GM12878 (cell line): ENCODE measurements around the gene GABRB1. TPM values are rescaled to one million over a fixed set of nuclear protein-coding genes. Genes with fewer than 3 reads are reported as not detected.

Experiments
- ATAC-seq: fragments of 200-7000 bp; cut with Tn5 transposase; 3 replicates; pipeline ENCODE4 v1.9.1; 2020; ENCODE audit warnings: mild to moderate bottlenecking, moderate library complexity
- BruUV-seq: library from RNA; stranded (reverse); fragments of 400-500 nt; replicated peaks from 2 replicates; lab custom pipeline; 2021; lab: Mats Ljungman, UMichigan
- CTCF ChIA-PET: fragments of 300-600 bp; sonication (Branson Sonifier 250); formaldehyde crosslinking; extraction: SDS; loops from one replicate; lab custom pipeline; 2021; ENCODE audit warnings: inconsistent platforms; lab: Yijun Ruan, JAX
- POLR2A ChIA-PET: fragments of 350-600 bp; formaldehyde crosslinking; extraction: SDS; loops from one replicate; lab custom pipeline; 2021; ENCODE audit warnings: inconsistent platforms; lab: Charles Lee
- RAD21 ChIA-PET: fragments of 300-600 bp; sonication (Branson Sonifier 250); formaldehyde crosslinking; loops from one replicate; lab custom pipeline; 2023; ENCODE audit warnings: antibody characterized with exemption; ENCODE audit not compliant: unreplicated experiment; lab: Charles Lee
- SMC1A ChIA-PET: fragments of 300-600 bp; sonication (Branson Sonifier 250); formaldehyde crosslinking; loops from one replicate; lab custom pipeline; 2023; ENCODE audit not compliant: unreplicated experiment, uncharacterized antibody; lab: Charles Lee
- DNase-seq: peaks from one replicate; pipeline ENCODE4 v3.0.0-alpha.2; 2011; ENCODE audit warnings: low read depth, low spot score
- FAIRE-seq: peaks from 3 replicates; lab custom pipeline; 2011; peaks lifted over from hg19 to GRCh38; lab: Jason Lieb, UNC
- H2AFZ ChIP-seq: 2 replicates; pipeline ENCODE4 v1.6.0; 2011; ENCODE audit warnings: low read depth, low read length, control low read depth; ENCODE audit not compliant: control insufficient read depth
- H3K27ac ChIP-seq: 2 replicates; pipeline ENCODE4 v1.5.1; 2011; ENCODE audit warnings: control low read depth; ENCODE audit not compliant: control insufficient read depth, insufficient read depth
- H3K27me3 ChIP-seq, 2 experiments: replicated peaks in 1 of 2; 2 replicates each; pipeline versions ENCODE4 v1.6.0 to v1.6.1; 2011; ENCODE audit warnings: low read length in 1 of 2; ENCODE audit not compliant: control insufficient read depth in 2 of 2, insufficient read depth in 2 of 2
- H3K36me3 ChIP-seq, 2 experiments: 2 replicates each; pipeline ENCODE4 v1.5.1; 2011; ENCODE audit warnings: low read length in 1 of 2; ENCODE audit not compliant: control insufficient read depth in 2 of 2, insufficient read depth in 2 of 2
- H3K4me1 ChIP-seq: 2 replicates; pipeline ENCODE4 v1.6.1; 2011; ENCODE audit warnings: mild to moderate bottlenecking, low read length, moderate library complexity, mixed read lengths; ENCODE audit not compliant: control insufficient read depth, insufficient read depth
- H3K4me2 ChIP-seq: 2 replicates; pipeline ENCODE4 v1.6.0; 2011; ENCODE audit warnings: control low read depth; ENCODE audit not compliant: control insufficient read depth, insufficient read depth
- H3K4me3 ChIP-seq: fragments of 200-600 bp; sonication (generic); 2 replicates; pipeline ENCODE4 v1.5.1; 2016
- H3K79me2 ChIP-seq: 2 replicates; pipeline ENCODE4 v1.6.0; 2011; ENCODE audit warnings: low read length; ENCODE audit not compliant: control insufficient read depth, insufficient read depth
- H3K9ac ChIP-seq: 2 replicates; pipeline ENCODE4 v1.8.0; 2011; ENCODE audit warnings: low read length, control low read depth, mixed read lengths; ENCODE audit not compliant: control insufficient read depth, insufficient read depth
- H3K9me3 ChIP-seq: replicated peaks from 3 replicates; pipeline ENCODE4 v1.5.1; 2011; ENCODE audit warnings: mild to moderate bottlenecking, low read length; ENCODE audit not compliant: control insufficient read depth, insufficient read depth
- H4K20me1 ChIP-seq: 2 replicates; pipeline ENCODE4 v1.6.0; 2011; ENCODE audit not compliant: control insufficient read depth, insufficient read depth
- CEBPB ChIP-seq, 2 experiments: fragments of 150-350 bp in 1 of 2; IDR thresholded peaks; 2 replicates each; pipeline ENCODE4 v1.6.1; 2012 to 2014; ENCODE audit warnings: low read depth in 2 of 2, low read length in 2 of 2, borderline replicate concordance in 1 of 2, inconsistent platforms in 1 of 2
- EP300 ChIP-seq, 2 experiments: fragments of 150-350 bp in 1 of 2; IDR thresholded peaks; 2 replicates each; pipeline ENCODE4 v1.6.1; 2011 to 2012; ENCODE audit warnings: low read depth in 2 of 2, low read length in 2 of 2, borderline replicate concordance in 1 of 2, improper control_type of control experiment in 1 of 2, inconsistent platforms in 1 of 2; ENCODE audit not compliant: control insufficient read depth in 1 of 2
- ESRRA ChIP-seq: IDR thresholded peaks from 2 replicates; pipeline ENCODE4 v1.6.1; 2012; ENCODE audit warnings: mild to moderate bottlenecking, low read length, improper control_type of control experiment
- IKZF1 ChIP-seq: fragments of 450-650 bp; conservative IDR thresholded peaks from 2 replicates; pipeline ENCODE4 v1.6.1; 2017; ENCODE audit warnings: antibody characterized with exemption, mild to moderate bottlenecking
- IKZF2 ChIP-seq, 2 experiments: fragments of 450-650 bp; IDR thresholded peaks; 2 replicates each; pipeline ENCODE4 v1.6.1; 2017; ENCODE audit warnings: mild to moderate bottlenecking in 2 of 2, moderate library complexity in 2 of 2
- MEF2A ChIP-seq: IDR thresholded peaks from 2 replicates; pipeline ENCODE4 v1.6.1; 2011; ENCODE audit warnings: low read depth, mild to moderate bottlenecking, low read length, moderate library complexity; ENCODE audit not compliant: insufficient read depth
- REST ChIP-seq: IDR thresholded peaks from 2 replicates; pipeline ENCODE4 v1.6.1; 2012; ENCODE audit warnings: mild to moderate bottlenecking, low read depth, low read length
- RUNX3 ChIP-seq: IDR thresholded peaks from 2 replicates; pipeline ENCODE4 v1.6.1; 2012; ENCODE audit warnings: low read length, inconsistent platforms
- STAT3 ChIP-seq: IDR thresholded peaks from 2 replicates; pipeline ENCODE4 v1.6.1; 2011; ENCODE audit warnings: low read depth, low read length, improper control_type of control experiment
- WGBS: methylation state at CpG from one replicate; pipeline ENCODE4 v1.1.6; 2016; ENCODE audit warnings: low lambda C conversion rate; ENCODE audit not compliant: insufficient replicate concordance, insufficient coverage; ENCODE audit errors: missing lambda C conversion rate; 5-methylcytosine and 5-hydroxymethylcytosine counted together
- in situ Hi-C: fragments of 300-500 bp; cut with MboI; formaldehyde crosslinking; loops from 9 replicates; pipeline ENCODE4 v1.14.3; 2018; ENCODE audit warnings: mixed read lengths
- intact Hi-C: fragments of 100-400 bp; cut with micrococcal nuclease; formaldehyde crosslinking; loops from one replicate; pipeline ENCODE4 v1.14.2; 2022; ENCODE audit not compliant: unreplicated experiment
- polyA plus RNA-seq, 11 experiments: library from polyadenylated mRNA; depleted of rRNA in 4 of 11; unstranded in 6 of 11; stranded (reverse) in 5 of 11; fragments of >200 nt; fragmentation: Nextera tagmentation in 4 of 11; fragmentation: Illumina TruSeq in 1 of 11; extraction: Ambion mirVana in 4 of 11; extraction: Trizol in 1 of 11; gene quantifications; 1 replicate in 1 of 11; 2 replicates in 10 of 11; pipeline versions ENCODE4 v1.2.1 to v1.2.3, GENCODE V29; 2011 to 2016; ENCODE audit warnings: inconsistent platforms in 2 of 11, missing spikeins in 2 of 11, low read depth in 1 of 11
- total RNA-seq, 4 experiments: library from RNA; depleted of rRNA in 3 of 4; stranded (reverse); fragments of >200 nt in 3 of 4; fragmentation: Illumina TruSeq in 1 of 4; extraction: Trizol in 1 of 4; gene quantifications; 2 replicates each; pipeline versions ENCODE4 v1.2.1 to v1.2.3, GENCODE V29; 2013 to 2021

The GABRB1 gene
- total and polyA plus RNA-seq, 10 of the 15 experiments (the other 5 are each of a cell fraction or from before 2014, with no cell fraction given): 0.13 to 0.92 TPM; not detected in 8

- no peaks in the 10 kb centered on the region for H3K36me3 ChIP-seq
Observed at GRCh38 chr4:47118192-47118929, 87.0 kb downstream of the GABRB1 start.

More at GRCh38 chr4:47118192-47118929, 87.0 kb downstream of the GABRB1 start:
- ChIA-PET SMC1A (interaction anchor here (0.7 to 1.4 kb wide), 6 partner anchors 9 to 366 kb away, joined by 3 to 4 read pairs (median 3); no protein-coding TSS in a partner anchor), RAD21 (interaction anchor here (0.6 to 1.9 kb wide), 3 partner anchors 108 to 181 kb away, joined by 3 to 8 read pairs (median 4); no protein-coding TSS in a partner anchor), POLR2A (interaction anchor here (0.6 kb wide), 1 partner anchor 85 kb away, joined by 5 read pairs; no protein-coding TSS in a partner anchor), CTCF (interaction anchor here (1.0 to 1.7 kb wide), 2 partner anchors 183 to 187 kb away, joined by 4 to 5 read pairs; no protein-coding TSS in a partner anchor)
- no peaks in the 10 kb centered on the region for H3K79me2 ChIP-seq
- TF ChIP-seq ESRRA (no peak), MEF2A (no peak), CEBPB (IDR thresholded peaks at IDR 0.05; ENCODE audit: borderline replicate concordance in 1 of 2, low read depth in 2 of 2, low read length in 2 of 2) (no peak), RUNX3 (no peak), REST (no peak), EP300 (IDR thresholded peaks at IDR 0.05; ENCODE audit: borderline replicate concordance in 1 of 2, control insufficient read depth in 1 of 2, low read depth in 2 of 2, low read length in 2 of 2) (peak in 1 of 2 experiments; percentile 59; a peak in 1 of 4 replicates), IKZF1 (peak; percentile 33; the same call in 1 of the 2 replicates), STAT3 (no peak), IKZF2 (IDR thresholded peaks at IDR 0.05) (no peak)
- H3K27ac ChIP-seq: no peak overlapping the region
- no TSS peak for BruUV-seq
- FAIRE-seq (no peak), DNase-seq (no peak), ATAC-seq (no peak)
- no peaks in the 10 kb centered on the region for H3K9me3 ChIP-seq
- intact Hi-C loops (no loop called here), in situ Hi-C loops (no loop called here)
- no peak overlapping the region for H3K9ac ChIP-seq
- no peak overlapping the region for H3K4me3 ChIP-seq
- H3K27me3 ChIP-seq: no peaks in the 10 kb centered on the region
- H2AFZ ChIP-seq: no peak overlapping the region
- H3K4me1 ChIP-seq: no peaks in the 10 kb centered on the region
- WGBS: 99% methylated on average over 3 of the region's 3 CpGs
- no peaks in the 10 kb centered on the region for H4K20me1 ChIP-seq
- no peak overlapping the region for H3K4me2 ChIP-seq
